H9 (cell line): ENCODE measurements around the gene ST13. TPM values are rescaled to one million over a fixed set of nuclear protein-coding genes. Genes with fewer than 3 reads are reported as not detected.

ENCODE experiments used
- DNase-seq: peaks from one replicate; pipeline ENCODE4 v3.0.0-alpha.2; 2017
- H2AFZ ChIP-seq: one replicate; pipeline ENCODE4 v1.6.1; 2013; ENCODE audit warnings: mild to moderate bottlenecking, low read length, control low read depth, moderate library complexity
- H2AK5ac ChIP-seq: 2 replicates; pipeline ENCODE4 v1.6.1; 2013; ENCODE audit warnings: low read length, control low read depth, mixed read lengths; ENCODE audit not compliant: insufficient read length
- H2BK120ac ChIP-seq: one replicate; pipeline ENCODE4 v1.6.1; 2013; ENCODE audit warnings: low read depth, mild to moderate bottlenecking, low read length, control low read depth, inconsistent platforms; ENCODE audit not compliant: poor library complexity, severe bottlenecking
- H2BK12ac ChIP-seq: 2 replicates; pipeline ENCODE4 v1.6.1; 2013; ENCODE audit warnings: low read length, control low read depth, mixed read lengths, low read depth; ENCODE audit not compliant: insufficient read length
- H2BK15ac ChIP-seq: 2 replicates; pipeline ENCODE4 v1.6.1; 2013; ENCODE audit warnings: low read depth, low read length, control low read depth
- H2BK20ac ChIP-seq: one replicate; pipeline ENCODE4 v1.6.1; 2013; ENCODE audit warnings: low read depth, mild to moderate bottlenecking, low read length, control low read depth, inconsistent platforms; ENCODE audit not compliant: poor library complexity, severe bottlenecking
- H2BK5ac ChIP-seq: 2 replicates; pipeline ENCODE4 v1.6.1; 2013; ENCODE audit warnings: low read length, control low read depth, mixed read lengths; ENCODE audit not compliant: insufficient read length
- H3K14ac ChIP-seq: 2 replicates; pipeline ENCODE4 v1.6.1; 2013; ENCODE audit warnings: low read length, control low read depth; ENCODE audit not compliant: insufficient read depth
- H3K18ac ChIP-seq: 2 replicates; pipeline ENCODE4 v1.6.1; 2013; ENCODE audit warnings: low read depth, mild to moderate bottlenecking, mixed read lengths, low read length, control low read depth; ENCODE audit not compliant: insufficient read length
- H3K23ac ChIP-seq: 2 replicates; pipeline ENCODE4 v1.6.1; 2013; ENCODE audit warnings: low read length, control low read depth, mixed read lengths, low read depth; ENCODE audit not compliant: insufficient read length
- H3K23me2 ChIP-seq: 2 replicates; pipeline ENCODE4 v1.6.1; 2013; ENCODE audit warnings: low read depth, mild to moderate bottlenecking, mixed read lengths, low read length, control low read depth; ENCODE audit not compliant: insufficient read length, poor library complexity, severe bottlenecking
- H3K27ac ChIP-seq: 2 replicates; pipeline ENCODE4 v1.5.1; 2013; ENCODE audit warnings: low read length, control low read depth, mixed read lengths, low read depth; ENCODE audit not compliant: insufficient read length
- H3K27me3 ChIP-seq: 2 replicates; pipeline ENCODE4 v1.6.1; 2013; ENCODE audit warnings: low read length, control low read depth, inconsistent platforms; ENCODE audit not compliant: insufficient read depth
- H3K4ac ChIP-seq: 2 replicates; pipeline ENCODE4 v1.6.1; 2013; ENCODE audit warnings: low read depth, mild to moderate bottlenecking, control low read depth, inconsistent platforms, low read length, moderate library complexity
- H3K4me1 ChIP-seq: 2 replicates; pipeline ENCODE4 v1.6.1; 2013; ENCODE audit warnings: low read length, control low read depth, inconsistent platforms; ENCODE audit not compliant: insufficient read depth
- H3K4me2 ChIP-seq: 2 replicates; pipeline ENCODE4 v1.6.1; 2013; ENCODE audit warnings: low read length, control low read depth, mixed read lengths; ENCODE audit not compliant: insufficient read length, insufficient read depth
- H3K56ac ChIP-seq: 2 replicates; pipeline ENCODE4 v1.6.1; 2013; ENCODE audit warnings: low read depth, mild to moderate bottlenecking, mixed read lengths, low read length, control low read depth; ENCODE audit not compliant: insufficient read length
- H3K79me1 ChIP-seq: 2 replicates; pipeline ENCODE4 v1.6.1; 2013; ENCODE audit warnings: low read depth, mild to moderate bottlenecking, moderate library complexity, low read length, control low read depth, inconsistent platforms; ENCODE audit not compliant: insufficient read depth, poor library complexity, severe bottlenecking
- H3K79me2 ChIP-seq: 2 replicates; pipeline ENCODE4 v1.6.1; 2013; ENCODE audit warnings: low read length, control low read depth, inconsistent platforms; ENCODE audit not compliant: insufficient read depth
- H3K9ac ChIP-seq: 2 replicates; pipeline ENCODE4 v1.6.1; 2013; ENCODE audit warnings: low read length, control low read depth, mixed read lengths; ENCODE audit not compliant: insufficient read length; ENCODE audit errors: extremely low read depth
- H3K9me3 ChIP-seq: one replicate; pipeline ENCODE4 v1.6.1; 2013; ENCODE audit warnings: low read depth, low read length, inconsistent platforms; ENCODE audit not compliant: control insufficient read depth
- H3T11ph ChIP-seq: one replicate; pipeline ENCODE4 v1.6.1; 2013; ENCODE audit warnings: mild to moderate bottlenecking, low read length, control low read depth, inconsistent platforms
- H4K20me1 ChIP-seq: one replicate; pipeline ENCODE4 v1.6.1; 2013; ENCODE audit not compliant: control insufficient read depth, insufficient read length, insufficient read depth
- H4K5ac ChIP-seq: 2 replicates; pipeline ENCODE4 v1.6.1; 2013; ENCODE audit warnings: low read depth, mild to moderate bottlenecking, mixed read lengths, low read length, control low read depth; ENCODE audit not compliant: insufficient read length
- H4K8ac ChIP-seq: replicated peaks from 2 replicates; pipeline ENCODE4 v1.6.1; 2013; ENCODE audit warnings: low read length, control low read depth, mixed read lengths, low read depth; ENCODE audit not compliant: insufficient read length
- H4K91ac ChIP-seq: 2 replicates; pipeline ENCODE4 v1.6.1; 2013; ENCODE audit warnings: low read depth, mild to moderate bottlenecking, moderate library complexity, mixed read lengths, low read length, control low read depth; ENCODE audit not compliant: insufficient read length
- H3K27ac Mint-ChIP-seq, 3 experiments: 2 replicates in 2 of 3; 3 replicates in 1 of 3; pipeline ENCODE4 v1.8.0; 2020 to 2021; ENCODE audit warnings: mixed read lengths in 3 of 3, mild to moderate bottlenecking in 1 of 3, moderate library complexity in 1 of 3
- H3K27me3 Mint-ChIP-seq: 2 replicates; pipeline ENCODE4 v1.8.0; 2021; ENCODE audit warnings: low read depth, mild to moderate bottlenecking, moderate library complexity, mixed read lengths
- H3K36me3 Mint-ChIP-seq, 3 experiments: 2 replicates in 2 of 3; 3 replicates in 1 of 3; pipeline ENCODE4 v1.8.0; 2020 to 2021; ENCODE audit warnings: low read depth in 3 of 3, mixed read lengths in 3 of 3; ENCODE audit not compliant: insufficient read depth in 1 of 3
- H3K4me1 Mint-ChIP-seq, 2 experiments: 2 replicates each; pipeline ENCODE4 v1.8.0; 2020; ENCODE audit warnings: mixed read lengths in 2 of 2
- H3K4me3 Mint-ChIP-seq, 2 experiments: 2 replicates in 1 of 2; 3 replicates in 1 of 2; pipeline ENCODE4 v1.8.0; 2020 to 2021; ENCODE audit warnings: mild to moderate bottlenecking in 2 of 2, mixed read lengths in 2 of 2, moderate library complexity in 1 of 2
- H3K9me3 Mint-ChIP-seq, 2 experiments: 2 replicates in 1 of 2; 3 replicates in 1 of 2; pipeline ENCODE4 v1.8.0; 2020; ENCODE audit warnings: mild to moderate bottlenecking in 2 of 2, mixed read lengths in 2 of 2, moderate library complexity in 1 of 2
- WGBS: extraction: QIAGEN DNeasy Blood & Tissue Kit; methylation state at CpG from one replicate; pipeline ENCODE4 v1.1.7; 2013; ENCODE audit warnings: missing lambda C conversion rate, low lambda C conversion rate, mixed read lengths; ENCODE audit not compliant: insufficient read length; ENCODE audit errors: extremely low coverage; 5-methylcytosine and 5-hydroxymethylcytosine counted together
- total RNA-seq: library from RNA; stranded (reverse); gene quantifications from 2 replicates; pipeline ENCODE4 v1.2.1, GENCODE V29; 2021
- TF ChIP-seq, protein P1 (sequence below): fragments of 200-600 bp; sonication (generic); conservative IDR thresholded peaks from 3 replicates; pipeline ENCODE4 v1.8.0; 2021; ENCODE audit warnings: antibody characterized with exemption, mild to moderate bottlenecking

ST13 gene
- total RNA-seq, 1 experiment from 2014 or later, result 353 TPM

GRCh38 chr22:40803321-40803720 is 53.1 kb downstream of the ST13 start:
- no peaks in the 10 kb centered on the region; the same call in 1 of the 2 replicates for H3K79me2 ChIP-seq
- no peak overlapping the region for H2BK120ac ChIP-seq
- H2AK5ac ChIP-seq, result no peak overlapping the region
- TF ChIP-seq, protein P1, sequence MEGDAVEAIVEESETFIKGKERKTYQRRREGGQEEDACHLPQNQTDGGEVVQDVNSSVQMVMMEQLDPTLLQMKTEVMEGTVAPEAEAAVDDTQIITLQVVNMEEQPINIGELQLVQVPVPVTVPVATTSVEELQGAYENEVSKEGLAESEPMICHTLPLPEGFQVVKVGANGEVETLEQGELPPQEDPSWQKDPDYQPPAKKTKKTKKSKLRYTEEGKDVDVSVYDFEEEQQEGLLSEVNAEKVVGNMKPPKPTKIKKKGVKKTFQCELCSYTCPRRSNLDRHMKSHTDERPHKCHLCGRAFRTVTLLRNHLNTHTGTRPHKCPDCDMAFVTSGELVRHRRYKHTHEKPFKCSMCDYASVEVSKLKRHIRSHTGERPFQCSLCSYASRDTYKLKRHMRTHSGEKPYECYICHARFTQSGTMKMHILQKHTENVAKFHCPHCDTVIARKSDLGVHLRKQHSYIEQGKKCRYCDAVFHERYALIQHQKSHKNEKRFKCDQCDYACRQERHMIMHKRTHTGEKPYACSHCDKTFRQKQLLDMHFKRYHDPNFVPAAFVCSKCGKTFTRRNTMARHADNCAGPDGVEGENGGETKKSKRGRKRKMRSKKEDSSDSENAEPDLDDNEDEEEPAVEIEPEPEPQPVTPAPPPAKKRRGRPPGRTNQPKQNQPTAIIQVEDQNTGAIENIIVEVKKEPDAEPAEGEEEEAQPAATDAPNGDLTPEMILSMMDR, result no peak
- no peak overlapping the region for H3K23ac ChIP-seq
- H3K27ac Mint-ChIP-seq, result peak overlapping the region in 1 of 3 experiments; percentile 10; a peak in 1 of 7 replicates
- H4K20me1 ChIP-seq, result no peaks in the 10 kb centered on the region
- H2BK12ac ChIP-seq, result no peak overlapping the region
- no peak for DNase-seq
- H3K4ac ChIP-seq, result no peak overlapping the region
- no peak overlapping the region for H3K27ac ChIP-seq
- no peak overlapping the region for H2BK5ac ChIP-seq
- no peak overlapping the region for H3K4me3 Mint-ChIP-seq
- no peak overlapping the region for H4K8ac ChIP-seq
- no peak overlapping the region for H2BK15ac ChIP-seq
- no peaks in the 10 kb centered on the region for H3K27me3 ChIP-seq
- H3K4me2 ChIP-seq, result no peak overlapping the region
- H3K4me1 ChIP-seq, result no peaks in the 10 kb centered on the region
- no peaks in the 10 kb centered on the region for H3K9me3 Mint-ChIP-seq
- H4K91ac ChIP-seq, result no peak overlapping the region
- H3K18ac ChIP-seq, result no peak overlapping the region
- no peaks in the 10 kb centered on the region for H3K23me2 ChIP-seq
- H3K14ac ChIP-seq, result no peak overlapping the region
- no peaks in the 10 kb centered on the region for H3K79me1 ChIP-seq
- no CpG with 5 or more reads among the region's 1 CpG for WGBS
- no peak overlapping the region for H3K56ac ChIP-seq
- no peaks in the 10 kb centered on the region; a peak in 1 of 4 replicates for H3K4me1 Mint-ChIP-seq
- H3K9ac ChIP-seq, result no peak overlapping the region
- peaks cover 0 to 8% (median 5%) of the 10 kb centered on the region in 3 experiments; a peak in 4 of 7 replicates for H3K36me3 Mint-ChIP-seq
- H2AFZ ChIP-seq, result no peak overlapping the region
- H4K5ac ChIP-seq, result no peak overlapping the region
- no peaks in the 10 kb centered on the region for H3K27me3 Mint-ChIP-seq
- no peaks in the 10 kb centered on the region for H3K9me3 ChIP-seq
- no peak overlapping the region for H2BK20ac ChIP-seq
- H3T11ph ChIP-seq, result no peak overlapping the region
